PFSK-1 (cell line): ENCODE data around the gene ZDHHC4.

Experiments used
- FOXP2 ChIP-seq: optimal IDR thresholded peaks from 2 replicates; pipeline ENCODE3; 2011; ENCODE audit warnings: borderline replicate concordance, control low read depth, inconsistent platforms; ENCODE audit not compliant: insufficient read depth; ENCODE audit errors: extremely low read length, extremely low read depth
- POLR2AphosphoS5 ChIP-seq: IDR thresholded peaks from 2 replicates; pipeline ENCODE4 v1.6.1; 2012; ENCODE audit warnings: low read depth, mild to moderate bottlenecking, control low read depth, low read length, moderate library complexity
- REST ChIP-seq, 2 experiments: IDR thresholded peaks; 2 replicates each; pipeline versions ENCODE4 v1.6.1 to v1.8.0; 2011 to 2012; ENCODE audit warnings: low read depth in 2 of 2, low read length in 2 of 2, control low read depth in 1 of 2, inconsistent platforms in 1 of 2, mild to moderate bottlenecking in 1 of 2, moderate library complexity in 1 of 2; ENCODE audit not compliant: insufficient read depth in 1 of 2
- SIN3A ChIP-seq: IDR thresholded peaks from 2 replicates; pipeline ENCODE4 v1.6.1; 2012; ENCODE audit warnings: mild to moderate bottlenecking, low read length, moderate library complexity, borderline replicate concordance; ENCODE audit not compliant: insufficient read depth
- TAF1 ChIP-seq: IDR thresholded peaks from 2 replicates; pipeline ENCODE4 v1.6.1; 2012; ENCODE audit warnings: low read length, control low read depth, borderline replicate concordance; ENCODE audit not compliant: insufficient read depth

- no peak for TF ChIP-seq TAF1
- no peak for TF ChIP-seq REST (IDR thresholded peaks at IDR 0.05; ENCODE audit: insufficient read depth in 1 of 2, low read depth in 2 of 2, low read length in 2 of 2)
- no peak for TF ChIP-seq POLR2AphosphoS5
- no peak for TF ChIP-seq FOXP2
- TF ChIP-seq SIN3A = no peak
These were observed 44.7 kb upstream of the ZDHHC4 start for GRCh38 chr7:6532516-6532915.
